Spleen (tissue), 7 donors: Measurements from ENCODE around the gene BACE1-AS.

Experiments used
- CTCF ChIP-seq, 11 experiments: fragments of 200-600 bp in 7 of 11; fragments of 450-650 bp in 4 of 11; sonication (generic) in 4 of 11; IDR thresholded peaks in 8 of 11; conservative IDR thresholded peaks in 3 of 11; 1 replicate in 7 of 11; 2 replicates in 4 of 11; pipeline versions ENCODE4 v1.4.0 to v1.8.0; 2016 to 2021; ENCODE audit warnings: antibody characterized with exemption in 11 of 11, inconsistent platforms in 4 of 11, mild to moderate bottlenecking in 1 of 11
- POLR2A ChIP-seq, 3 donors: fragments of 450-650 bp; IDR thresholded peaks; one replicate each; pipeline ENCODE4 v1.5.1; 2017; ENCODE audit warnings: antibody characterized with exemption in 3 of 3, mild to moderate bottlenecking in 1 of 3
- POLR2AphosphoS5 ChIP-seq, 3 donors: sonication (generic); formaldehyde crosslinking; IDR thresholded peaks; one replicate each; pipeline ENCODE4 v1.5.1; 2017; ENCODE audit warnings: antibody characterized with exemption in 3 of 3
- donor health status: DM: no; HTN: no; CAD: no; lungs with moderate emphysema.
- donor health status: DM: no; HTN: no; CAD: no.
- donor health status: DM: no; HTN: no; CAD: no.

DNA sequence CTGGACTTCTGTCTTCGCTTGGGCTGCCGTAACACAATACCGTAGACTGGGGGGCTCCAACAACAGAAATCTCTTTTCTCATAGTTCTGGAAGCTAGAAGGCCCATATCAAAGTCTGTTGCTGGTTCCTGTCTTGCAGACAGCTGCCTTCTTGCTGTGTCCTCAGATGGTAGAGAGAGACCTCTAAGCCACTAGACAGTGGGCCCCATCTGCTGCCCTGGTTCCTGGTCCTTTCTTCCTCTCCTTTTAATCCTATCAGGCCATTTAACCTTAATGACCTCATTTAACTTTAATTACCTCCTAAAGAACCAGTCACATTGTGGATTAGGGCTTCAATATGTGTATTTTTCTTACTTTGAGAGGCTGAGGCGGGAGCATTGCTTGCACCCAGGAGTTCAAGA lies 45.9 kb downstream of the BACE1-AS start:
- TF ChIP-seq CTCF (IDR thresholded peaks at IDR 0.05 in 8 of 11, conservative IDR thresholded peaks at IDR 0.05 in 3 of 11) (no peak), POLR2A (IDR thresholded peaks at IDR 0.05) (no peak), POLR2AphosphoS5 (IDR thresholded peaks at IDR 0.05) (no peak)
